ENCODE results near the gene KRT13.
"Not testable (repeated sequence)": the region's sequence is repeated elsewhere in the genome, so short reads cannot be mapped to it uniquely, and the experiment has no call there.

DNA sequence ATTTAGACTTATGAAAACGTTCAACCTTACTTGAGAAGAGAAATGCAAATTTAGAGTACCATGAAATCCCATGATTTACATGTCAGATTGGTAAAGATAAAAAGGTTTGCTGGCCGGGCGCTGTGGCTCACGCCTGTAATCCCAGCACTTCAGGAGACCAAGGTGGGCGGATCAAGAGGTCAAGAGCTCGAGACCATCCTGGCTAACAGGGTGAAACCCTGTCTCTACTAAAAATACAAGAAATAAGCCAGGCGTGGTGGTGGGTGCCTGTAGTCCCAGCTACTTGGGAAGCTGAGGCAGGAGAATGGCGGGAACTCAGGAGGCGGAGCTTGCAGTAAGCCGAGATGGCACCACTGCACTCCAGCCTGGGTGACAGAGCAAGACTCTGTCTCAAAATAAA lies 37.4 kb upstream of the KRT13 start:
- TF ChIP-seq, protein P1, sequence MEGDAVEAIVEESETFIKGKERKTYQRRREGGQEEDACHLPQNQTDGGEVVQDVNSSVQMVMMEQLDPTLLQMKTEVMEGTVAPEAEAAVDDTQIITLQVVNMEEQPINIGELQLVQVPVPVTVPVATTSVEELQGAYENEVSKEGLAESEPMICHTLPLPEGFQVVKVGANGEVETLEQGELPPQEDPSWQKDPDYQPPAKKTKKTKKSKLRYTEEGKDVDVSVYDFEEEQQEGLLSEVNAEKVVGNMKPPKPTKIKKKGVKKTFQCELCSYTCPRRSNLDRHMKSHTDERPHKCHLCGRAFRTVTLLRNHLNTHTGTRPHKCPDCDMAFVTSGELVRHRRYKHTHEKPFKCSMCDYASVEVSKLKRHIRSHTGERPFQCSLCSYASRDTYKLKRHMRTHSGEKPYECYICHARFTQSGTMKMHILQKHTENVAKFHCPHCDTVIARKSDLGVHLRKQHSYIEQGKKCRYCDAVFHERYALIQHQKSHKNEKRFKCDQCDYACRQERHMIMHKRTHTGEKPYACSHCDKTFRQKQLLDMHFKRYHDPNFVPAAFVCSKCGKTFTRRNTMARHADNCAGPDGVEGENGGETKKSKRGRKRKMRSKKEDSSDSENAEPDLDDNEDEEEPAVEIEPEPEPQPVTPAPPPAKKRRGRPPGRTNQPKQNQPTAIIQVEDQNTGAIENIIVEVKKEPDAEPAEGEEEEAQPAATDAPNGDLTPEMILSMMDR (IDR thresholded peaks at IDR 0.05): not testable (repeated sequence)
- not testable (repeated sequence) for TF ChIP-seq POLR2A (IDR thresholded peaks at IDR 0.05)

Data from heart left ventricle (tissue), 13 donors.